Endothelial cell of umbilical vein (primary cell): ENCODE results near the gene XIRP2. TPM values are rescaled to one million over a fixed set of nuclear protein-coding genes. Genes with fewer than 3 reads are reported as not detected.

Source experiments
- BruUV-seq: library from RNA; stranded (reverse); fragments of 400-500 nt; replicated peaks from 2 replicates; lab custom pipeline; 2021; lab: Mats Ljungman, UMichigan
- CTCF ChIA-PET: fragments of 300-600, 350-600 bp; sonication (Branson Sonifier 250); formaldehyde crosslinking; loops from one replicate; lab custom pipeline; 2021; ENCODE audit warnings: antibody characterized with exemption, inconsistent platforms; lab: Charles Lee
- POLR2A ChIA-PET: fragments of 300-600, 350-600 bp; sonication (Branson Sonifier 250); formaldehyde crosslinking; loops from one replicate; lab custom pipeline; 2021; ENCODE audit warnings: antibody characterized with exemption, inconsistent platforms; lab: Charles Lee
- DNase-seq: peaks from one replicate; pipeline ENCODE4 v3.0.0-alpha.2; 2011; ENCODE audit warnings: low read depth, low spot score
- FAIRE-seq: peaks from 2 replicates; lab custom pipeline; 2011; peaks lifted over from hg19 to GRCh38; lab: Jason Lieb, UNC
- H2AFZ ChIP-seq: 2 replicates; pipeline ENCODE4 v1.6.0; 2012; ENCODE audit warnings: low read depth, low read length, control low read depth, inconsistent platforms
- H3K27ac ChIP-seq: 2 replicates; pipeline ENCODE4 v1.5.1; 2011; ENCODE audit warnings: low read depth, mild to moderate bottlenecking, control low read depth, low read length, moderate library complexity; ENCODE audit not compliant: insufficient read depth
- H3K27me3 ChIP-seq, 2 experiments: 2 replicates each; pipeline versions ENCODE4 v1.6.0 to v1.6.1; 2011; ENCODE audit warnings: low read length in 2 of 2, mixed read lengths in 1 of 2; ENCODE audit not compliant: control insufficient read depth in 2 of 2, insufficient read depth in 2 of 2
- H3K36me3 ChIP-seq, 2 experiments: 2 replicates in 1 of 2; 3 replicates in 1 of 2; pipeline ENCODE4 v1.5.1; 2011; ENCODE audit warnings: low read length in 2 of 2, mild to moderate bottlenecking in 1 of 2, moderate library complexity in 1 of 2; ENCODE audit not compliant: control insufficient read depth in 2 of 2, insufficient read depth in 2 of 2; ENCODE audit errors: extremely low read depth in 1 of 2
- H3K4me1 ChIP-seq: 3 replicates; pipeline ENCODE4 v1.5.1; 2011; ENCODE audit warnings: mild to moderate bottlenecking, low read length; ENCODE audit not compliant: control insufficient read depth, insufficient read depth; ENCODE audit errors: extremely low read depth
- H3K4me2 ChIP-seq: 2 replicates; pipeline ENCODE4 v1.6.1; 2011; ENCODE audit warnings: low read length, control low read depth, mixed read lengths; ENCODE audit not compliant: insufficient read depth
- H3K4me3 ChIP-seq, 3 experiments: fragments of 200-600 bp in 1 of 3; sonication (generic), shearing (Covaris generic) in 1 of 3; replicated peaks in 1 of 3; 2 replicates each; pipeline ENCODE4 v1.5.1; 2011 to 2016; ENCODE audit warnings: control low read depth in 3 of 3, low read length in 3 of 3, mild to moderate bottlenecking in 2 of 3, inconsistent platforms in 1 of 3, low read depth in 1 of 3, moderate library complexity in 1 of 3; ENCODE audit not compliant: insufficient read depth in 1 of 3
- H3K79me2 ChIP-seq: 2 replicates; pipeline ENCODE4 v1.6.0; 2012; ENCODE audit warnings: low read length, inconsistent platforms; ENCODE audit not compliant: control insufficient read depth, insufficient read depth
- H3K9ac ChIP-seq: replicated peaks from 2 replicates; pipeline ENCODE3; 2011; ENCODE audit warnings: low read length, control low read depth; ENCODE audit not compliant: insufficient read depth; ENCODE audit errors: extremely low read depth
- H3K9me1 ChIP-seq: replicated peaks from 3 replicates; pipeline ENCODE4 v1.6.0; 2011; ENCODE audit warnings: mild to moderate bottlenecking, low read length; ENCODE audit not compliant: control insufficient read depth, insufficient read depth; ENCODE audit errors: extremely low read depth
- H3K9me3 ChIP-seq: replicated peaks from 2 replicates; pipeline ENCODE4 v1.5.1; 2012; ENCODE audit warnings: low read length, inconsistent platforms; ENCODE audit not compliant: control insufficient read depth, insufficient read depth
- H4K20me1 ChIP-seq: replicated peaks from 2 replicates; pipeline ENCODE3; 2011; ENCODE audit warnings: mild to moderate bottlenecking, low read length; ENCODE audit not compliant: control insufficient read depth, insufficient read depth; ENCODE audit errors: extremely low read depth
- CTCF ChIP-seq, 2 donors: IDR thresholded peaks; 1 replicate in 1 of 2; 2 replicates in 1 of 2; pipeline ENCODE4 v1.5.1; 2011; ENCODE audit warnings: low read length in 2 of 2, mild to moderate bottlenecking in 2 of 2, moderate library complexity in 2 of 2, control low read depth in 1 of 2, inconsistent platforms in 1 of 2, low read depth in 1 of 2; ENCODE audit not compliant: insufficient read depth in 1 of 2; ENCODE audit errors: extremely low read depth in 1 of 2
- EZH2 ChIP-seq: IDR thresholded peaks from 2 replicates; pipeline ENCODE4 v1.6.1; 2012; ENCODE audit warnings: borderline replicate concordance, low read depth, mild to moderate bottlenecking, moderate library complexity, low read length, inconsistent platforms; ENCODE audit not compliant: severe bottlenecking
- FOS ChIP-seq: IDR thresholded peaks from 2 replicates; pipeline ENCODE4 v1.6.1; 2011; ENCODE audit warnings: mild to moderate bottlenecking, low read length, moderate library complexity, borderline replicate concordance; ENCODE audit not compliant: insufficient read depth
- GATA2 ChIP-seq: IDR thresholded peaks from 2 replicates; pipeline ENCODE4 v1.7.0; 2011; ENCODE audit warnings: low read depth, mild to moderate bottlenecking, moderate library complexity, mixed read lengths, low read length; ENCODE audit not compliant: insufficient read length, insufficient read depth
- JUN ChIP-seq: IDR thresholded peaks from 2 replicates; pipeline ENCODE4 v1.6.1; 2011; ENCODE audit warnings: borderline replicate concordance, low read depth; ENCODE audit not compliant: insufficient read length, insufficient read depth
- MAX ChIP-seq: IDR thresholded peaks from 2 replicates; pipeline ENCODE4 v1.6.1; 2011; ENCODE audit not compliant: insufficient read depth, insufficient read length
- MYC ChIP-seq: IDR thresholded peaks from one replicate; pipeline ENCODE4 v1.6.1; 2011; ENCODE audit warnings: mild to moderate bottlenecking, low read depth, low read length
- POLR2A ChIP-seq: IDR thresholded peaks from 2 replicates; pipeline ENCODE4 v1.6.1; 2012; ENCODE audit warnings: low read depth, mild to moderate bottlenecking, control low read depth, low read length
- POLR2AphosphoS5 ChIP-seq: IDR thresholded peaks from 2 replicates; pipeline ENCODE4 v1.6.1; 2012; ENCODE audit warnings: low read depth, mild to moderate bottlenecking, control low read depth, low read length, moderate library complexity; ENCODE audit not compliant: insufficient read depth
- dilution Hi-C: fragments of 300-500 bp; cut with MboI; formaldehyde crosslinking; loops from one replicate; pipeline ENCODE4 v1.15.0; 2019; ENCODE audit warnings: low sequenced_read_pairs; ENCODE audit not compliant: extremely low pct_ligation_motif_present
- intact Hi-C: fragments of 100-400 bp; cut with micrococcal nuclease; formaldehyde crosslinking; loops from one replicate; pipeline ENCODE4 v1.10.0; 2022
- polyA plus RNA-seq, 4 experiments: library from polyadenylated mRNA; depleted of rRNA in 3 of 4; stranded (reverse) in 3 of 4; unstranded in 1 of 4; fragments of >200 nt; gene quantifications; 2 replicates each; pipeline versions ENCODE4 v1.2.1 to v1.2.3, GENCODE V29; 2011 to 2012; ENCODE audit warnings: missing spikeins in 1 of 4
- total RNA-seq: library from RNA; stranded (reverse); gene quantifications from 2 replicates; pipeline ENCODE4 v1.2.3, GENCODE V29; 2021

XIRP2 gene
- total and polyA plus RNA-seq, 2 donors (not counting 3 experiments of a cell fraction or from before 2014, with no cell fraction given) = 0.08 to 0.66 TPM

- TF ChIP-seq GATA2 = no peak
- no peak for TF ChIP-seq MYC
- no peak for TF ChIP-seq FOS
- TF ChIP-seq MAX = no peak
- no peak for TF ChIP-seq EZH2
- TF ChIP-seq JUN = no peak
- no peak for TF ChIP-seq CTCF (IDR thresholded peaks at IDR 0.05; ENCODE audit: extremely low read depth in 1 of 2, insufficient read depth in 1 of 2, low read depth in 1 of 2, low read length in 2 of 2)
- TF ChIP-seq POLR2AphosphoS5 = no peak
- TF ChIP-seq POLR2A = no peak
- dilution Hi-C loops = no loop called here
Observed at GRCh38 chr2:167271932-167272331, 383.7 kb downstream of the XIRP2 start.

More at GRCh38 chr2:167271932-167272331, 383.7 kb downstream of the XIRP2 start:
- POLR2A ChIA-PET = no interaction called here
- Histone ChIP-seq H3K9ac (no peak overlapping the region), H3K27me3 (no peaks in the 10 kb centered on the region), H3K36me3 (no peaks in the 10 kb centered on the region), H2AFZ (no peak overlapping the region), H3K27ac (no peak overlapping the region), H3K4me1 (no peaks in the 10 kb centered on the region), H4K20me1 (no peaks in the 10 kb centered on the region), H3K9me3 (no peaks in the 10 kb centered on the region), H3K9me1 (no peaks in the 10 kb centered on the region), H3K4me2 (no peak overlapping the region), H3K79me2 (no peaks in the 10 kb centered on the region), H3K4me3 (no peak overlapping the region)
- CTCF ChIA-PET = interaction anchor here (1.2 kb wide), 1 partner anchor 8 kb away, joined by 6 read pairs; no protein-coding TSS in a partner anchor
- no TSS peak for BruUV-seq
- FAIRE-seq (no peak), DNase-seq (no peak)
- intact Hi-C loops = no loop called here
